Stimulated activated CD8-positive, alpha-beta memory T cell treated with anti-CD3 and anti-CD28 coated beads, Interleukin-15, amount 100 ng/mL, for 1 hour (primary cell): ENCODE results near the gene ZBED4.

ENCODE experiments used
- DNase-seq: peaks from one replicate; pipeline ENCODE4 v3.0.0-alpha.2; 2020; ENCODE audit warnings: low read depth

The ZBED4 gene

GRCh38 chr22:49920859-49921258 lies 67.2 kb downstream of the ZBED4 start:
- no peak for DNase-seq

DNA sequence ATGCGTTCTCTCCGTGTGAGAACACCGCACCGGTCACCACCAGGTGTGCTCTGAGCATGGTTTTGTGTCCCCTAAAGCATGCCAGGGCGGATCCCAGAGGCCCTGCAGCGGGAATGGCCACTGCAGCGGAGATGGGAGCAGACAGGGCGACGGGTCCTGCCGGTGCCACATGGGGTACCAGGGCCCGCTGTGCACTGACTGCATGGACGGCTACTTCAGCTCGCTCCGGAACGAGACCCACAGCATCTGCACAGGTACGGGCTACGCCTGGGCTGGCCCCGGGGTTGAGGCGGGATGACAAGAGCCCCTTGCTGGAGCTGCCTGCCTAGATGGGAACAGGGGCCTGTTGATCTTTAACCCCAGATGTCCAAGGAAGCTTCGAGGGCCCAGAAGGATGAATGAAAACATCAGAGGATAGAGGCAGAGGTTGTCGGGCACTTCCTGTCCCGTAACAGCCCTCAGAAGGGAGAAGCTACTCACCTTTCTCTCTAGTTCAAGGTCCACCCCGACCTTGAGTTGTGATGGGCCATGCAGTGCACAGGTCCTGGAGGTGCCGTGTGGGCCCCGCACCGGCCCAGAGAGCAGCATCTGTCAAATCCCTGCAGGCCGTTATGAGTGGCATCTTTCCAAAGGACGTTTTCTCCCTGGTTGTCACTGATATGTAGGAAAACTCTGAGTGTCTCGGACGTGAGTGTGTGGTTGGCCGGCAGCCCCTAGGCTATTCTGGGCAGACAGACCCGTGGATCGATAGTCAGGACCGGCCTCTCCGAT lies 68.0 kb downstream of the ZBED4 start:
- no peak for DNase-seq

GRCh38 chr22:49922484-49922883 lies 68.8 kb downstream of the ZBED4 start:
- no peak for DNase-seq

DNA sequence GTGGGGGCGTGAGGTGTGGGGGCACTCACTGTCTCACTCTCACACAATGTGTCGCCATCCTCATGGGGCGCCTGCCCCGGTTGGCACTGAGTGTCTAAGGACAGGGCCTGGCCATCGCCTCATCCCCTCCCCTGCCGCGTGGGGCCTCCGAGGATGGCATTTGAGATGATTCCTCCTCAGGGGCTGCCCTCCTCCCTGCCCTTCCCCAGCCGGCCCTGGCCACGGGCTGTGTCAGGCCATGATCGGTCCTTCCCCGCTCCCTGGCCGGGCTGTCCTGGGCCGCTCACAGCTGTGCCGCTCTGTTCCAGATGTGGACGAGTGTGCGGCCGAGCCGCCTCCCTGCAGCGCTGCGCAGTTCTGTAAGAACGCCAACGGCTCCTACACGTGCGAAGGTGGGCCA lies 69.3 kb downstream of the ZBED4 start:
- DNase-seq = no peak

GRCh38 chr22:49923445-49923844 lies 69.8 kb downstream of the ZBED4 start:
- DNase-seq = no peak

DNA sequence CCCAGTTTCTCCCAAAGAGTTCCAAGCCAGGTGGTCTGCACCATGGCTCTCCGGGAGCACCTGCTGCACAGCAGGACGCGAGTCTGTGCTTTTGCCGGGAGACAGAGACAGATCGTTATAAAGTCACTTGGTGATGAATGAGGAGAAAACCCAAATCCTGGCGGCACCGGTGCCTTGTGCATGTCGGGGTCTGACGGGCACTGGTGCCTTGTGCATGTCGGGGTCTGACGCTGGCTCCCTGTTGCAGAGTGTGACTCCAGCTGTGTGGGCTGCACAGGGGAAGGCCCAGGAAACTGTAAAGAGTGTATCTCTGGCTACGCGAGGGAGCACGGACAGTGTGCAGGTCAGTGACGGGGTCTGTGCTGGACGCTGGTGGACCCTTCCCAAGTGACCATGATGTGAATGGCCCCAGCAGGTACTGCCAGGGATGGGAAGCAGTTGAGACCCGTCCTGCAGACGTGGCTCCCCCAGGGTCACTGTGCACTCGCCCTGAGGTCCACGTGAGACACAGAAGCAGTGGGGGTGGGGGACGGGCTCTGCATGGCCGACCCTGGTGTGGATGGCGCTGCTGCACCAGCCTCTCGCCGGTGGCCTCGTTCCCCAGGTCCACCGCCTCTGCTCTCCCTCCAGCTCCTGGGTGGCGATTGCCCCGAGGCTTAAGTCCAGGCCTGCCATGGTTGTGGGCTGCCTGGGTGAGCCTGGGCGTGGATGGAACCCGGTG lies 70.6 kb downstream of the ZBED4 start:
- DNase-seq = no peak

GRCh38 chr22:49925525-49926128 lies 72.0 kb downstream of the ZBED4 start:
- DNase-seq = no peak

DNA sequence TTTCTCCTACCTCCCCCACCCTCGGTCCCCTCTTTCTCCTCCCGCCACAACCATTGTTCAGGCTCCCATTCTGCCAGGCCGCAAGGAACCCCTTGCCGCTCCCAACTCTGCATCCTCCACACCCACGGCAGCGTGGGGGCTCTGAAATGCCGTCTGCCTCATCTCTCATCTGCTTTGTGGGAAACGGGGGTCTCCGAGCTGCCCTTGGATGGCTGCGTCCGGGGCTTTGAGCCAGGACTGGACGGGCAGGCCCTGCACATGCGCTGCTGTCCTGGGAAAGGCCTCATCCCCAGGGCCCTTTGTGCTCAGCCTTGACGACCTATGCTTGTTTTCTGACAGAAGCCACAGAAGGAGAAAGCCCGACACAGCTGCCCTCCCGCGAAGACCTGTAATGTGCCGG lies 73.3 kb downstream of the ZBED4 start:
- no peak for DNase-seq

DNA sequence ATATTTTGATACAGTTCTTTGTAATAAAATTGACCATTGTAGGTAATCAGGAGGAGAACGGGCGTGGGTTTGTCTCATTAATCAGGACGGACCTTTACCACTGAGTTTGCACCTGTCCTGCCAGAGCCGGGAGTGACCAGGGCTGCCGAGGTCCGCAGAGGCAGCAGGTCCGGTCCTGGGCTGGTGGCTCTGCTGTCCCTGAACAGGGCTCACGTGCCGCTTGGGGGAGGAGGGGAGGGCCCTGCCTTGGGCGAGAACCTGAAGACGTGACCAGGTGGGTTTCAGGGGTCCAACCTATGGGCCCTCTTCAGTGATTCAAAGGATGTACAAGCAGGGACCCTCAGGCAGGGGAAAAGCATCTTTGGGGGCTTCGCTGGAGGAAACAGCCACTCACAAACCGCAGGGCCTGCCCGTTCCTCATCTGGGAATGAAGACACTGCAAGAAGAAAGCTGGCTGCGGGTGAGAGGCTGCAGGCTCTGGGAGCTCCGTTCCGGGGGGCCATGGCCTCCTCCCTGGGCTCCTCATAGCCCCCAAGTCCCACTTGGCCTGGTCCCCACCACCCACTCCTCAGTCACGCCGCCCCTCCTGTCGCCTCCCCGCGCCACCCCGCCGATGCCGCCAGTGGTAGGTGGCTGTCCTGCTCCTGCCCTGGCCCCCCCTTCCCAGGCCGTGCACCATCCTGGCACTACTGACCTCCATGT lies 74.0 kb downstream of the ZBED4 start:
- no peak for DNase-seq

- no peak for DNase-seq
These were observed 74.5 kb downstream of the ZBED4 start for GRCh38 chr22:49928185-49928495.

GRCh38 chr22:49928555-49929210 lies 75.0 kb downstream of the ZBED4 start:
- no peak for DNase-seq

DNA sequence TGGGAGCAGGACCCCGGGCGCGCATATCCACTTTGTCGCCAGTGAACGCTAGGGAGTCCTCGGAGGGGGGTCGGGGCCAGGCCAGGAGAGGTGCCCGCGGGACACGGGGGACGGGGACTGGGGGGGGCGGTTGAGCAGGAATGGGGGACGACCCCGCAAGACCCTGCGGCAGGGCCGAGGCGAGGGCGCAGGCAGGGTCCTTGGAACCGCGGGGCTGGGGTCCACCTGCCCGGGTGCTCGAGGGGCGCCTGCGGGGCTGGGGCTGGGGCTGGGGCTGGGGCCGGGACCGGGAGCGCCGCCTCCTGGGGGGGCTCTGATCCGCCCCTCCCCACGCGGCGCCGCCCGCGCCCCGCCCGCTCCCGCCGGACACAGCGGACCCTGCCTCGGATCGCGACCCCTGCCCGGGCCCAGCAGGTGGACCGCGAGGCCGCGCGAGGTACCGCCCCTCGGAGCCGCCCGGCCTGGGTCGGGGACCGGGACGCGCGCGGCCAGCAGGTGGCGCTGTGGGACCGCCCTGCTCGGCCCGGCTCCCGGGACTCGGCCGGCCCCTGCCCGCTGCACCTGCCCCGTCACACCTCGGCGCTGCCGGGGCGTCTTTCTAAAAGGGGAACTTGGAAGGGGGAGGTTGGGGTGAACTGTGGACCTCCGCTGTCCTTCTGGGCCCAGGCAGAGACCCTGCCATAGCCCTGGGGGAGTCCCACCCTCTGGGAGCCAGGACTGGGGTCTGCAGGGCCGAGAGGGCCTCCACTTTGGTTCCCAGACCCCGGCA lies 75.8 kb downstream of the ZBED4 start:
- DNase-seq = peak; percentile 62

DNA sequence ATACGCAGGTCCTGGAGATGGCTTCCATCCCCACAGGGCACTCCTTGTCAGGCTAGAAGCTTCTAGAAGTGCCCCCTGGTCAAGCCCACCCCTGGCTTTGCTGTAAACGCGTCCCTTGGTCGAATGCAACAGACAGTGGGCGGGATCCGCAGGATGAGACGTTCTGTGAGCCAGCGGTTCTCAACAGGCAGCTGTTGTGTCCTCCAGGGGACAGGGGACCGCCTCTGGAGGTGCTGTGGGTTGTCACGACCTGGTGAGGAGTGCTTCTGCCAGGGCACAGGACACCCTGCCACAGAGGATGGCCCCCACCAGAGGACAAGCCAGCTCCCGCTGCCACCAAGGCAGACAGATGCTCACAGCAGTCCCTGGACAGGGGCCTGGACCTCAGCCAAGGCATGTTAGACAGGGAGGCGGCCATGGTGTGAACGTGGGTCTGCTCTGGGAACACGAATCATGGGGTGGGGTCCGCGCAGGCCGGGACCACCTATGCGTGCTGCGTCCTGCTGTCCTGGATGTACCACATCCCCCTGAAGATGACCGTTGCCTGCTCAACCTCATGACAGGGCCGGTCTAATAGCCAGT lies 76.4 kb downstream of the ZBED4 start:
- DNase-seq = no peak

DNA sequence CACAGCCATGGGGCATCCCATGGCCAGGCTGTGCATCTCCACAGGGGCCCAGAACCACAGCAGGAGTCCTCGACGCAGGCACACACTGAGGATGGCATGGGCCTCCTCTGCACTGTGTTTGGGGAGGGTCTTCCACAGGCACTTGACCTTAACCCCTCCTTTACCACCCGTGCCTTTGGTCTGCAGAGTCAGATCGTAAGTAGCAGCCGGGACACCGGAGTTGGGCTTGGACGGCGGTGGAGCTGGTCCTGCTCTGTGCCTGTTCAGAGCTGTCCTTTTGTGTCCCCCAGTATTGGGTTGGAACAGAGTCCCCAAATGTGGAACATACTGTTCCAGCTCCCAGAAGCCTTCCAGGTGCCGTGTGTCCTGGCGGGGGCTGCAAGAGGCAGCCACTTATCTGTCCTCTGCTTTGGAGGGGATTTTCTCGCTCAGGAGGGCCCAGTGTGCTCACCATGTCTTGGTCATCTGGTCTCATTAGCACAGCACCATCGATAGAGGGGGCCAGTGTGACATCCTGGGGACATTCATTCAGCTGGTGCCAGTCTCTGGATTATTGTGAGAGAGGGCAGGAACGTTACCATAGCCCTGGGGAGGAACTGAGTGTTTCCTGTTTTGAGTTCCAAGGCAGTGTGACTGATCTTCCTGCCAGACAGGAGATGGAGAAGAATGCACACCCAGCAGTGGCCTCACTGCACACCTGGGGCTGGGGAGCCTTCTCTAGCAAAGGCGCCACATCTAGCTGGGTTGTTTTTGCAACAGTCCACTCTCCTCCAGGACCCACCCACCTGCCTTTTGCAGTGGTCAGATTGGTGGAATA lies 77.2 kb downstream of the ZBED4 start:
- no peak for DNase-seq

GRCh38 chr22:49933236-49934159 lies 79.9 kb downstream of the ZBED4 start:
- DNase-seq = no peak

DNA sequence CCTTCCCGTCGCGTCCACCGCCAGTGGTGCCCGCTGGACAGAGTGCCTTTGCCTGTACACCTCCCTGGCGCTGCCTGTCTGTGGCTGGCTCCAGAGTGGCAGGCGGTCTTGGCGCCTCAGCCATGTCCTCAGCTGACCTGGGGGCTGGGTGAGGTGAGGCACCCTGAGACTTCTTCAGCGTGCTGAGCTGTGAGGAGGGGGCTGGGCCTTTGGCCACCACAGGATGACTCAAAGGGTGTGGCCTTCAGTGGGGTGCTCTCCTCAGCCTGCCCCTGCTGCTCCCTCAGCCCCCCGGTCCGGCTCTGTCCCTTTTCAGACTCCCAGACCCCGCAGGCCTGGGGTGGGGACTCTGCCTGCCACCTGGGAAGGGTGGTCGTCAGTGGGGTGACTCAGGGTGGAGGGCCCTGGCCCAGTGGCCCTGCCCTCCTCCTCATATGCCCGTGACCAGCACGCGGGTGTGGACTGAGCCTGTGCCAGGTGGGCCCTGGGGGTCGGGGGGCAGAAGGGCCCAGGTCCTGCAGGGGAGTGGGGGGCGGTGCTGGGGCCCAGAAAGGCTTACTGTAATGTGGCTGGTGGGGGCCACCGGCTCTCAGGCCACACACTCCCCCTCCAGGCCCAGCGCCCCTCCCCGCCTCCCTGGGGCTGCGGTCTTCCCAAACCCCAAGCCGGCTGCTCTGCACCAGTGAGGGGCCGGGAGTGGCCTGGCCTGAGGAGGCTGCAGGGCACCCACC lies 80.7 kb downstream of the ZBED4 start:
- no peak for DNase-seq

DNA sequence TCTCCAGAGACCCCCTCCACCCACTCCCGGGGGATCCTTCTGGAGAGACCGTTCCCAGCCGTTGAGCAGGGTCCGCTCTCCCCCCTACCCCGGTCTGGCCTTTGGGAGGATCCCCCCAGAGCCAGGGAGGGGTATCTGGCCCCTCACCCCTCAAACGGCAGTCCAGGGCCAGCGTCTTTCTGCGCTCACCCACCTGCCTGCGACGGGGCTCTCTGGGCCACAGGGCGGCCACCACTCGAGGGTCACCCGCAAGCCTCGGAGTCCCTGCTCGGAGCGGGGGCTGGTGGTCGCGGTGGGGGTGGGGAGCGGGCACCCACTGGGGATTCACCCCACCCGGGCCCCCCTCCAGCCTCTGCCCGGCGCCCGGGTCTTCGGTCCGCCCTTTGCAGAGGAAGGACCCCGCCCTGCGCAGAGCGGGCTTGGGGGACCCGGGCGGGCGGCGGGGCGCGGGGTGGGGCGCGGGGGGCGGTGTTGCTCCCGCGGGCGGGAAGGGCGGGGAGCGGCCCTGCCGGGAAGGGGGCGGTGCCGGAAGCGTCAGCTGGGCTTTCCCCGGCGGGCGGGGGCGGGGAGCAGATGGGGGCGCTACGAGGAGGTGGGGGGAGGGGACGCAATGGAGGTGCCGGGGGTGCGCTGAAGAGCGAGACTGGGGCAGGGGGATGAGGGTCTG lies 81.4 kb downstream of the ZBED4 start:
- DNase-seq = peak; percentile 73

- DNase-seq = no peak
These were observed 81.9 kb downstream of the ZBED4 start for GRCh38 chr22:49935561-49935960.
